H54 (cell line): ENCODE data around the gene SSH2.
"Not testable (repeated sequence)": the region's sequence is repeated elsewhere in the genome, so short reads cannot be mapped to it uniquely, and the experiment has no call there.

Experiments
- DNase-seq: peaks from one replicate; pipeline ENCODE4 v3.0.0; 2011; ENCODE audit warnings: low spot score, mixed read lengths; ENCODE audit not compliant: insufficient read length
- FAIRE-seq: peaks from 3 replicates; lab custom pipeline; 2011; peaks lifted over from hg19 to GRCh38; lab: Jason Lieb, UNC
- POLR2A ChIP-seq: IDR thresholded peaks from 2 replicates; pipeline ENCODE4 v1.6.1; 2011; ENCODE audit warnings: low read depth, mild to moderate bottlenecking, low read length

The SSH2 gene

DNA sequence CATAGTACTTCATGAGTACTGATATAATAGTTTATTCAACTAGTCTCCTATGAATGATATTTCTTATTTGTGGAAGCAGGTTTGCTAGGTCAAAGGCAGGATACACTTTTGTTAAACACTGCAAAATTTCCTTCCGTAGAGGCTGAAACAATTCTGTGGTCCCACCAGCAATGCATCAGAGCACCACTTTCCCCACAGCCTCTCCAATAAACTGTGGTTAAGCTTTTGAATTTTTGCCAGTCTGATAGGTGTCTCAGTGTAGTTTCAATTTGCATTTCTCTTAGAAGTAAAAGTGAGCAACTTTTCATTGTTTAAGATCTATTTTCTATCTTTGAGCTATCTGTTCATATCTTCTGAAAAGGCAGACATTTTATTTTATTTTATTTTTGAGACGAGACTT is 270.9 kb downstream of the SSH2 start:
- no peak for TF ChIP-seq POLR2A
- no peak for FAIRE-seq
- DNase-seq, result no peak

DNA sequence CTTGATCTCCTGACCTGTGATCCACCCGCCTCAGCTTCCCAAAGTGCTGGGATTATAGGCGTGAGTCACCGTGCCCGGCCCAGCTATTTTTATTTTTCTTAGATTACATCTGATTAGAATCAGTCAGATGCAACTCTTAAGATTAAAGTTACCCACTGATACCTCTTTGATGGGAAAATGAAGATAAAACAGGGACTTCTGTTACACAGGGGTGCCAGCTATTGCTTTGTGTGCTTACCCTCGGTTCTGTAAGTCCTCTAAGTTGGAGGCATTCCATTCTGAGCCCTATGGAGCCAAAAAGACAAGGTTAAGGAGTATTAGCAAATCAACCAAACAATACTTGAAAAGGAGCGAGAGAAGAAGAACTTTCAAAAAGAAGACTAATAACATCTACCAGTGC is 274.7 kb downstream of the SSH2 start:
- FAIRE-seq, result no peak
- no peak for TF ChIP-seq POLR2A
- DNase-seq, result no peak

DNA sequence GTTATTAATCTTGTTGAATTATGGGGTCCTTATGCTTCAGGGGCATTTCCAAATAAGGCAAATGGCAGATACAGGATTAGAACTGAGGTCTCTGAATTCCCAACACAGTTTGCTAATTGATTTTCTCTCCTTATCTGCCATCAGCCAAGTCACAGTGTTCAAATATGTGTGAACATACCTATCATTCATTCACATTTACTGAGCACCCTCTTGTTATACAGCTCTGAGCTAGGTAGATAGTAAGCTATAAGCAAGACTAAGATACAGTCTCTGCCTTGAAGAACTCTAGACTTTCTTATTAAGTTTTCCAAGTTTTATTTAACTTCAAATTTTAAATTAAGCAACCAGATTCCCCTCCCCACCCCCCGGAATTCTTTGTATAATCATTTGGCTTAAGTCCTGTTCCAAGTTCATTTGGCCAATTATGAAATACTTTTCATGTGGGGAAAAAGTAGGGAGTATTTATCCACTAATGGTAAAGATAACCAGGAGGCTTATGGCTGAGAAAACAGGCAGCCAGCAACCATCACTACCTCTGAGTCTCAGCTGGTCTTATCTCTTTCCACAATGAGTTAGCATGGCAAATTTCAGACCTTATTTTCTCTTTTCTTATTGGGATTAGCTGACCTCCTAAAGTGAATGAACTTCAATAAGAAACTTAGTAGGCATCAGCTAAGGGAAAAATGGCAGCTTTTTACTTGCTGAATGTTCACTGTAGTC is 275.9 kb downstream of the SSH2 start:
- no peak for TF ChIP-seq POLR2A
- FAIRE-seq, result no peak
- DNase-seq, result no peak

DNA sequence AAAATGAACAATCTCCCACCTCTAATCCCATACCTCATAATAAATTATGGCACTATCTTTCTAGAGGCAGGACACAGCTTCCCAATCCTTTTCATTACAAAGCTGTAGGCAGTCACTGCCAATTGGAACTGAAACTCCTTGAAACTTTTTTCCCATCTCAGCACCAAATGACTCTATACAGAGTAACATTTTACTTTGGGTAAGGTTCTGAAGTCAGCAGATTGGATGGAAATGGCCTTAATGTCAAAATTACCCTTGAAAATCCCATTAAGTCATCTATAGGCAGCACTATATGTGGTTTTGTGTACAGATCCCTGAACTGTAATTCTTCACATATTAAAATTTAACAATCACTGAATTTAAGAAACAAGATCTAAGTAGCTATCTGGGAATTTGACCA is 277.1 kb downstream of the SSH2 start:
- TF ChIP-seq POLR2A, result no peak
- DNase-seq (no peak), FAIRE-seq (no peak)

DNA sequence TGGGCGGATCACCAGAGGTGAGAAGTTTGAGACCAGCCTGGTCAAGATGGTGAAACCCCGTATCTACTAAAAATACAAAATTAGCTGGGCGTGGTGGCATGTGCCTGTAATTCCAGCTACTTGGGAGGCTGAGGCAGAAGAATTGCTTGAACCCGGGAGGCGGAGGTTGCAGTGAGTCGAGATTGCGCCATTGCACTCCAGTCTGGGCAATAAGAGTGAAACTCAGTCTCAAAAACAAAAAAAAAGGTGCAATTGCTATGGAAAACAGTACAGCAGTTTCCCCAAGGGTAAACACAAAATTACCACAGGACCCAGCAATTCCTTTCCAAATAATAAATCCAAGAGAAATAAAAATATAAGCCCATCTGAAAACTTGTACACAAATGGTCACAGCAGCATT is 278.1 kb downstream of the SSH2 start:
- not testable (repeated sequence) for FAIRE-seq

DNA sequence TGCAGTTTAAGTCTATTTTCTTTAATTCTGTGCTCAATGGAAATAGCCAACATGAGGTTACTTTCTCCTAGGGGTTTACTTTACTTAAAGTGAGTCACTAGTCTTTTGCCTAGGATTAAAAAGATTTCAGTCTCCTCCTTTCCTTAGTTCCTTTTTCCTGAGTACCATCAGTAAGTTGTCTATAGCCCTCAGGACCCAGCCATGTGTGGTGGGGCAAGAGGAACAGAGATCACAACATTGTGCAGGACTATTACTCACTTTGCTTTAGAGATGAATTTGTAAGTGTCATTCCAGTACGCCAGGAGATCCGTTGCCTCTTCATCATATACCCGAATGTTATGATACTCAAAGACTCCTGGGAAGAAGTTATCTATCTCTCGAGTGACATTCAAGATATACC is 279.6 kb downstream of the SSH2 start:
- TF ChIP-seq POLR2A, result no peak
- FAIRE-seq (no peak), DNase-seq (no peak)

More for the DNA sequence above, 278.1 kb downstream of the SSH2 start:
- DNase-seq, result not testable (repeated sequence)

DNA sequence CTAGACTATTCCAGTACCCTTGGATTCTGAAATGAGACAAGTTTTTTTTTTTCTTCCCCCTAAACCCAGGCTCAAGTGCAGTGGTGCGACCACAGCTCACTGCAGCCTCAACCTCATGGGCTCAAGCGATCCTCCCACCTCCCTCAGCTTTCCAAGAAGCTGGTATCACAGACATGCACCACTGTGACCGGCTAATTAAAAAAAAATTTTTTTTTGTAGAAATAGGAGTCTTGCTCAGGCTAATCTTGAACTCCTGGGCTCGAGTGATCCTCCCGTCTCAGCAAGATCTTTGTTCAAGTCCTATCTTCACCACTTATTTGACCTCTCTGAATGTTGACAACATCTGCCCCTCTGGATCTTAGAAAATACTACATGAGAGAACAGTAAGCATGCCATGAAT is 280.7 kb downstream of the SSH2 start:
- TF ChIP-seq POLR2A, result no peak
- DNase-seq (no peak), FAIRE-seq (no peak)

DNA sequence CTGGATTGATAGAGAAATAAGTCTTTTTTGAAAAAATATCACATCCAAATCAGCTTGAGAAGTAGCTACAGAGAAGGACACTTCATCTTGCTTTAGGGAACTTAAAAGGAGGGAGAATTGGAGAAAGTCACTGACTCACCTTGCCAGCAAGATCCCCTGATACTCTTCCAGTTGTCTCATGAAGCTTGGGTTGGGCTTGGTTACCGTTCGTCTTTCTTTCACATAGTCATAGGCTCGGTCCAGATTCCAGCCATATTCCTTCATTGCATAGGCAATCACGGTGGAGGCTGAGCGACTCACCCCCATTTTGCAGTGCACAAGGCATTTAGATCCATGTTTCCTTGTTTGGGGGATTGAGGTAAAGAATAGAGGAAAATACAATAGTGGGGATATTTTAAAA is 282.0 kb downstream of the SSH2 start:
- DNase-seq (no peak), FAIRE-seq (no peak)
- no peak for TF ChIP-seq POLR2A

DNA sequence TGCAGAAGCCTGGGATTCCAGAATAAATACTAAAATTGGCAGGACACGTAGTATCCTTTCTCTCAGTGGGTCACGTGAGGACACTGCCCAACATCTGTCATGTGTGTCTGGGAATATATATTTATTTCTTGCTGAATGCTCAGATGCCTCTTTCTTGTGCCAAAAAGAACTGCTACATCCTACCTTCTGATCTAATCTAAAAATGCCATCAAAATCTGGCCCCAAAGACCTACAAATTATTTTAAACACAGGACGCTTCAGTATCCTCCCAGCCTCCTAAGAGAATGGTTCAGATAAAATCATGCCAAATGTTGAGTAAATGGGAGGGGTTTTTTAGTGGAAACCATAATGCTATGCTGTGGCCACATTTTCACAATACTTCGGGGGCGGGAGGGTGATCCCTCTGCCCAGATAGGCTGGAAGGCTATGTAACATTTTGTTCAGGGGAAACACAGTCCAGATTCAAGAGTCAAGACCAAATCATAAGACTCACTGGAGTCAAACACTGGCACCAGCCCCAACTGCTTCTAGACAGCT is 284.4 kb downstream of the SSH2 start:
- FAIRE-seq (no peak), DNase-seq (no peak)
- no peak for TF ChIP-seq POLR2A

DNA sequence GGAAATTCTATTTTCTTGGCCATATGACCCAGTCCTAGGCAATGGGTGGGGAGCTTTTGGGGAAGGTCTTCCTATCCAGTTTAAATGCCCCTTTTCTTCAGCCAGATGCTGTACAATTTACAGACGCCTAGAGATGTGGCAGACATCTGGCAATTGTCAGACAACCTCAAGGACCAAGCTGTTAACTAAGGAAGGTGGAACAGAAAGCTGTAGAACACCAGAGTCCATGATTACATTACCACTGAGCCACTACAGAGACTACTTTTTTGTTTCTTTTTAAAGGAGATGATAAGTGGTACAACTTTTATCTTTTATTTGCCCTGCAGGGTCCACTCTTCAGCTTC is 286.2 kb downstream of the SSH2 start:
- FAIRE-seq (no peak), DNase-seq (no peak)
- no peak for TF ChIP-seq POLR2A

DNA sequence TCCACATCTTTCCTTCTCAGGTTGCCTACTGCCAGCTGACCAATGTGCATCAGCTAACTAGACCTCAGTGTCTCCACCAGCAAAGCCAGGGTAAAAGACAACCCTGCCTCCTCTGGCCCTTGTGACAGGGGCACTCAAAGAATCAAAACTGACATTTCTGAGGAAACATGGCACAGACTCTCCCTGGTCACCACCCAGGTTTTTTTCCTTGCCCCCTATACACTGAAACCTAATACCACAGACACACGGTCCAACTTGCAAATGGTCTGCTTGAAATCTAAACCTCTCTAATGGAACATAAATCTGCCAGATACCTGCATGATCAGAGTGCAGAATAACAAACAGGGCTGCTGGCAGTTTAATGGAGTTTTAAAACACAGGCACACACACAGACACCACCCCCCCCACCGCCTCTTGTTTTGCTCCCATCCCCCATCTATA is 287.8 kb downstream of the SSH2 start:
- no peak for TF ChIP-seq POLR2A
- DNase-seq (no peak), FAIRE-seq (no peak)

DNA sequence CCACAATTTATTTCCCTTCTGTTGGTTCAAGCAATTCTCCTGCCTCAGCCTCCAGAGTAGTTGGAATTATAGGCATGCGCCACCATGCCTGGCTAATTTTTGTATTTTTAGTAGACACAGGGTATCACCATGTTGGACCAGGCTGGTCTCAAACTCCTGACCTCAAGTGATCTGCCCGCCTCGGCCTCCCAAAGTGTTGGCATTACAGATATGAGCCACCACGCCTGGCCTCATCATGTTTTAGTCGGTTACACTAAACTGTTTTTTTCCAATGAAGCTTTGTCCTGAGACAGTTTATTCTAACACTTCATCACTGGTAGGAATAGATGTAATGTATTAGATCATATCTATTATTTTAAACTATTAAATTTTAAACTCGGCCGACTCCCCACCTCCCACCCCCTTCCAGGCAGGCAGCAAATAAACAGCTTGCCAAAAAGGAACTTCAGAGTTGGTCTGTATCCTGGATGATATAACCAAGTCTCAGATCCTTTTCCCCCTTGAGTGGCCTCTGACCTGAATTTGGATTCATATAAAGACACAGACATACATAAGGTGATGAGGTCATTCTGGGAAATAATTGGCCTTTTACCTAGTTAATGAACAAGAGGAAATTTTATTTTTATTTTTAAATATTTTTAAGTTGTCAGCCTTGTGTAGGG is 288.9 kb downstream of the SSH2 start:
- no peak for DNase-seq
- FAIRE-seq, result no peak
- TF ChIP-seq POLR2A, result no peak

DNA sequence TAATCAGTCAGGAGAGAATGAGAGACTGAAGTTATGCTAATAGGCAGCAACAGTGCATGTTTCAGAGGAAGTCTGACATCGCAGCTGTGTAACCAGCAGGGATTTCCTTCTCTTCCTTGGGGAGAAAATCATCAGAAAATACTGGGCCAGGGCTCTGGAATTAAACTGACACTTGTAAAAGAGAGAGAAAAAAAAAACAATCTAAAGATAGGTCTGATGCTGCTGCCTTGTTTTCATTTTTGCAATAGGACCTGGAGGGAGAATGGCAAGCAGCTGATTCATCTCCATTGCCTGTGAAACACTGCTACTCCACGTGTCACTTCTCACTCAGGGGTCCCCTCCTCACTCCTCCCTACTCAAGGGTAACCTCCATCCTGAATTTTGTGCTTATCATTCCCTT is 289.6 kb downstream of the SSH2 start:
- no peak for DNase-seq
- no peak for TF ChIP-seq POLR2A
- FAIRE-seq, result no peak

DNA sequence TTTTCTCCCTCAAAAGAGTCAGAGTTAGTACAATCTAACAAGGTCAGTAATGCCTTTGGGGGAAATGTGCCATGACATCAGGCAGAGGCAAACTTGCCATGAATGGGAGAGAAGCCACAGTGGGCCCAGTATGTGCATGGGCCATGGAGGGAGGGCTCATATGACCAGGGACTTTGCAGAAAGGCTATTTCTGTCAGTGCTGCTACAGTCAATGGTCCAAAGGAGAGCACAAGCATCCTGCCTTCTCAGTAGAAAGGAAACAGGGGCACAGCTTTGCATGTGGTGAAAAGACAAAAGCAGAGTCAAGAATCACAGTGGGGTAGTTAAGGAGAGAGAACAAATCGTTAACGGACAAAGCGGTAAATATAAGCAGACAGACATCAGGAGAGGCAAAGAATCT is 296.1 kb downstream of the SSH2 start:
- DNase-seq (no peak), FAIRE-seq (no peak)
- no peak for TF ChIP-seq POLR2A
